CD14-positive monocyte (primary cell): ENCODE results near the gene NPAS3. TPM values are rescaled to one million over a fixed set of nuclear protein-coding genes. Genes with fewer than 3 reads are reported as not detected.

ENCODE experiments used
- DNase-seq, 3 donors: peaks; one replicate each; pipeline ENCODE4 v3.0.0-alpha.2; 2011 to 2022
- H2AFZ ChIP-seq: 2 replicates; pipeline ENCODE4 v1.6.0; 2012; ENCODE audit warnings: mild to moderate bottlenecking, low read depth, low read length, inconsistent platforms; ENCODE audit not compliant: insufficient read depth, poor library complexity, severe bottlenecking
- H3K27ac ChIP-seq, 2 donors: 1 replicate in 1 of 2; 2 replicates in 1 of 2; pipeline ENCODE4 v1.5.1; 2012 to 2013; ENCODE audit warnings: low read length in 2 of 2, control low read depth in 1 of 2, inconsistent platforms in 1 of 2, low read depth in 1 of 2, mild to moderate bottlenecking in 1 of 2
- H3K27me3 ChIP-seq, 2 donors: one replicate each; pipeline versions ENCODE4 v1.6.0 to v1.6.1; 2011 to 2013; ENCODE audit warnings: low read length in 2 of 2; ENCODE audit not compliant: control insufficient read depth in 2 of 2, insufficient read depth in 2 of 2
- H3K36me3 ChIP-seq, 2 donors: replicated peaks in 1 of 2; 1 replicate in 1 of 2; 2 replicates in 1 of 2; pipeline versions ENCODE4 v1.5.1 to v1.6.1; 2012 to 2013; ENCODE audit warnings: low read length in 2 of 2, control low read depth in 1 of 2, inconsistent platforms in 1 of 2, mild to moderate bottlenecking in 1 of 2; ENCODE audit not compliant: insufficient read depth in 2 of 2, control insufficient read depth in 1 of 2
- H3K4me1 ChIP-seq, 2 donors: 1 replicate in 1 of 2; 2 replicates in 1 of 2; pipeline versions ENCODE4 v1.5.1 to v1.6.1; 2012 to 2013; ENCODE audit warnings: low read length in 2 of 2, control low read depth in 1 of 2, inconsistent platforms in 1 of 2, mild to moderate bottlenecking in 1 of 2, moderate library complexity in 1 of 2; ENCODE audit not compliant: insufficient read depth in 2 of 2, control insufficient read depth in 1 of 2
- H3K4me2 ChIP-seq: replicated peaks from 2 replicates; pipeline ENCODE3; 2012; ENCODE audit warnings: low read length, moderate library complexity, mild to moderate bottlenecking; ENCODE audit not compliant: poor library complexity, severe bottlenecking; ENCODE audit errors: extremely low read depth
- H3K4me3 ChIP-seq, 3 experiments: fragments of 200-600 bp in 1 of 3; sonication (generic) in 1 of 3; replicated peaks in 1 of 3; 1 replicate in 2 of 3; 2 replicates in 1 of 3; pipeline ENCODE4 v1.5.1; 2011 to 2013; ENCODE audit warnings: low read length in 3 of 3, mild to moderate bottlenecking in 3 of 3, control low read depth in 2 of 3, low read depth in 2 of 3, inconsistent platforms in 1 of 3, moderate library complexity in 1 of 3
- H3K79me2 ChIP-seq: 2 replicates; pipeline ENCODE4 v1.6.0; 2012; ENCODE audit warnings: mild to moderate bottlenecking, control low read depth, inconsistent platforms, low read length, moderate library complexity; ENCODE audit not compliant: insufficient read depth
- H3K9ac ChIP-seq: 2 replicates; pipeline ENCODE4 v1.6.0; 2017; ENCODE audit warnings: low read length, mild to moderate bottlenecking; ENCODE audit not compliant: insufficient read depth, poor library complexity, severe bottlenecking
- H3K9me3 ChIP-seq, 2 donors: replicated peaks in 1 of 2; 1 replicate in 1 of 2; 2 replicates in 1 of 2; pipeline versions ENCODE4 v1.5.1 to v1.6.1; 2012 to 2013; ENCODE audit warnings: low read length in 2 of 2, control low read depth in 1 of 2; ENCODE audit not compliant: control insufficient read depth in 1 of 2, insufficient read depth in 1 of 2
- H4K20me1 ChIP-seq: 2 replicates; pipeline ENCODE4 v1.6.0; 2012; ENCODE audit warnings: mild to moderate bottlenecking, low read length, control low read depth, moderate library complexity; ENCODE audit not compliant: insufficient read depth
- H3K27ac Mint-ChIP-seq, 7 donors: one replicate each; pipeline ENCODE4 v1.8.0; 2020; ENCODE audit warnings: mild to moderate bottlenecking in 7 of 7, mixed read lengths in 7 of 7, moderate library complexity in 6 of 7, inconsistent platforms in 2 of 7
- H3K27me3 Mint-ChIP-seq, 3 donors: one replicate each; pipeline ENCODE4 v1.8.0; 2021 to 2022; ENCODE audit warnings: low read depth in 3 of 3, mild to moderate bottlenecking in 3 of 3, mixed read lengths in 3 of 3, moderate library complexity in 3 of 3, inconsistent platforms in 1 of 3
- H3K36me3 Mint-ChIP-seq, 2 donors: one replicate each; pipeline ENCODE4 v1.8.0; 2020; ENCODE audit warnings: mixed read lengths in 2 of 2, inconsistent platforms in 1 of 2, mild to moderate bottlenecking in 1 of 2
- H3K4me1 Mint-ChIP-seq: one replicate; pipeline ENCODE4 v1.8.0; 2020; ENCODE audit warnings: mild to moderate bottlenecking, mixed read lengths
- H3K4me3 Mint-ChIP-seq, 2 donors: one replicate each; pipeline ENCODE4 v1.8.0; 2020; ENCODE audit warnings: mild to moderate bottlenecking in 2 of 2, mixed read lengths in 2 of 2, moderate library complexity in 1 of 2
- H3K9me3 Mint-ChIP-seq, 7 donors: one replicate each; pipeline ENCODE4 v1.8.0; 2020 to 2022; ENCODE audit warnings: mixed read lengths in 7 of 7, mild to moderate bottlenecking in 6 of 7, moderate library complexity in 6 of 7, inconsistent platforms in 2 of 7
- CTCF ChIP-seq: fragments of 200-600 bp; IDR thresholded peaks from one replicate; pipeline ENCODE4 v1.8.0; 2022; ENCODE audit warnings: antibody characterized with exemption, mild to moderate bottlenecking
- WGBS: methylation state at CpG from one replicate; pipeline ENCODE4 v1.1.5; 2013; ENCODE audit warnings: missing lambda C conversion rate; ENCODE audit not compliant: insufficient coverage; 5-methylcytosine and 5-hydroxymethylcytosine counted together
- intact Hi-C, 2 donors: fragments of 100-400 bp; cut with micrococcal nuclease; formaldehyde crosslinking; loops; one replicate each; pipeline versions ENCODE4 v1.15.0 to v1.15.1; 2023
- polyA plus RNA-seq, 3 donors: library from polyadenylated mRNA; depleted of rRNA in 1 of 3; unstranded in 2 of 3; stranded (reverse) in 1 of 3; fragments of 300-500 nt in 2 of 3; fragments of >200 nt in 1 of 3; fragmentation: Illumina TruSeq in 2 of 3; gene quantifications; 1 replicate in 2 of 3; 2 replicates in 1 of 3; pipeline ENCODE4 v1.2.3, GENCODE V29; 2012 to 2021

The NPAS3 gene
- polyA plus RNA-seq, 3 donors, result not detected

- Histone ChIP-seq H3K36me3 (no peaks in the 10 kb centered on the region), H3K4me1 (no peaks in the 10 kb centered on the region), H3K27me3 (no peaks in the 10 kb centered on the region), H2AFZ (no peak overlapping the region), H3K9ac (no peak overlapping the region), H3K79me2 (no peaks in the 10 kb centered on the region), H3K4me2 (no peak overlapping the region), H4K20me1 (no peaks in the 10 kb centered on the region), H3K27ac (no peak overlapping the region), H3K9me3 (no peaks in the 10 kb centered on the region), H3K4me3 (no peak overlapping the region)
- H3K4me1 Mint-ChIP-seq, result no peaks in the 10 kb centered on the region
- H3K4me3 Mint-ChIP-seq, result no peak overlapping the region
- H3K27me3 Mint-ChIP-seq, result peaks cover 0 to 2% (median 0%) of the 10 kb centered on the region in 3 donors
- no peak for DNase-seq
- TF ChIP-seq CTCF, result no peak
- WGBS, result 90% methylated on average over 2 of the region's 2 CpGs
- intact Hi-C loops, result no loop called here
- no peaks in the 10 kb centered on the region for H3K36me3 Mint-ChIP-seq
- peaks cover 0 to 7% (median 2%) of the 10 kb centered on the region in 7 donors for H3K9me3 Mint-ChIP-seq
- no peak overlapping the region for H3K27ac Mint-ChIP-seq
Measured at GRCh38 chr14:33356181-33356580, 417.5 kb downstream of the NPAS3 start.

- intact Hi-C loops, result no loop called here
- no peak overlapping the region for H3K27ac Mint-ChIP-seq
- Histone ChIP-seq H3K27ac (no peak overlapping the region), H3K79me2 (no peaks in the 10 kb centered on the region), H3K4me3 (no peak overlapping the region), H3K9me3 (no peaks in the 10 kb centered on the region), H3K36me3 (no peaks in the 10 kb centered on the region), H2AFZ (no peak overlapping the region), H3K4me1 (no peaks in the 10 kb centered on the region), H3K27me3 (no peaks in the 10 kb centered on the region), H3K4me2 (no peak overlapping the region), H3K9ac (no peak overlapping the region), H4K20me1 (no peaks in the 10 kb centered on the region)
- no peak overlapping the region for H3K4me3 Mint-ChIP-seq
- H3K36me3 Mint-ChIP-seq, result no peaks in the 10 kb centered on the region
- H3K27me3 Mint-ChIP-seq, result peaks cover 0 to 2% (median 0%) of the 10 kb centered on the region in 3 donors
- DNase-seq, result no peak
- peaks cover 0 to 7% (median 2%) of the 10 kb centered on the region in 7 donors for H3K9me3 Mint-ChIP-seq
- no peak for TF ChIP-seq CTCF
- no peaks in the 10 kb centered on the region for H3K4me1 Mint-ChIP-seq
- WGBS, result 100% methylated on average over 5 of the region's 8 CpGs
Measured at GRCh38 chr14:33357225-33358010, 418.7 kb downstream of the NPAS3 start.
